H1 (cell line): ENCODE measurements around the gene TNPO3.

Experiments
- ATF2 ChIP-seq: IDR thresholded peaks from 2 replicates; pipeline ENCODE4 v1.6.1; 2012; ENCODE audit warnings: low read length, inconsistent platforms
- BACH1 ChIP-seq: IDR thresholded peaks from 2 replicates; pipeline ENCODE4 v1.6.1; 2012; ENCODE audit warnings: low read length, improper control_type of control experiment
- BRCA1 ChIP-seq: IDR thresholded peaks from 2 replicates; pipeline ENCODE4 v1.6.1; 2012; ENCODE audit warnings: low read depth, low read length, improper control_type of control experiment
- CBX5 ChIP-seq: fragments of 300-800, 300-1000 bp; sonication (generic); IDR thresholded peaks from 2 replicates; pipeline ENCODE4 v1.7.1; 2016; ENCODE audit warnings: antibody characterized with exemption, low read length, low read depth
- CTCF ChIP-seq, 3 experiments: IDR thresholded peaks; 1 replicate in 2 of 3; 2 replicates in 1 of 3; pipeline versions ENCODE4 v1.5.1 to v1.6.1; 2011; ENCODE audit warnings: low read length in 3 of 3, mild to moderate bottlenecking in 3 of 3, inconsistent platforms in 2 of 3, low read depth in 1 of 3, moderate library complexity in 1 of 3; ENCODE audit not compliant: insufficient read depth in 1 of 3; ENCODE audit errors: control extremely low read depth in 1 of 3
- E2F6 ChIP-seq: IDR thresholded peaks from 2 replicates; pipeline ENCODE4 v1.6.1; 2012; ENCODE audit warnings: inconsistent platforms
- HDAC2 ChIP-seq, 2 experiments: fragments of 300-600 bp in 1 of 2; sonication (generic) in 1 of 2; IDR thresholded peaks; 2 replicates each; pipeline ENCODE4 v1.6.1; 2011 to 2012; ENCODE audit warnings: low read depth in 2 of 2, low read length in 2 of 2, mild to moderate bottlenecking in 2 of 2, moderate library complexity in 2 of 2, borderline replicate concordance in 1 of 2, inconsistent platforms in 1 of 2
- KDM5A ChIP-seq: fragments of 200-600 bp; IDR thresholded peaks from 2 replicates; pipeline ENCODE4 v1.7.1; 2012; ENCODE audit warnings: mild to moderate bottlenecking, low read length, inconsistent platforms, mixed read lengths
- POLR2A ChIP-seq, 2 experiments: IDR thresholded peaks; 1 replicate in 1 of 2; 2 replicates in 1 of 2; pipeline ENCODE4 v1.6.1; 2011; ENCODE audit warnings: low read depth in 2 of 2, low read length in 2 of 2, mild to moderate bottlenecking in 2 of 2; ENCODE audit errors: control extremely low read depth in 1 of 2
- POLR2AphosphoS5 ChIP-seq: IDR thresholded peaks from 2 replicates; pipeline ENCODE4 v1.6.1; 2011; ENCODE audit warnings: low read depth, low read length
- POU5F1 ChIP-seq: IDR thresholded peaks from 2 replicates; pipeline ENCODE4 v1.6.1; 2011; ENCODE audit warnings: low read depth, mild to moderate bottlenecking, low read length, moderate library complexity
- RAD21 ChIP-seq, 2 experiments: IDR thresholded peaks in 1 of 2; conservative IDR thresholded peaks in 1 of 2; 2 replicates each; pipeline ENCODE4 v1.6.1; 2011; ENCODE audit warnings: low read depth in 2 of 2, low read length in 2 of 2, improper control_type of control experiment in 1 of 2, inconsistent platforms in 1 of 2, mild to moderate bottlenecking in 1 of 2, moderate library complexity in 1 of 2
- RXRA ChIP-seq: IDR thresholded peaks from 2 replicates; pipeline ENCODE4 v1.6.1; 2011; ENCODE audit warnings: low read depth, mild to moderate bottlenecking, low read length, moderate library complexity; ENCODE audit not compliant: insufficient read depth
- TAF1 ChIP-seq: IDR thresholded peaks from 2 replicates; pipeline ENCODE4 v1.6.1; 2011; ENCODE audit warnings: mild to moderate bottlenecking, low read depth, low read length

GRCh38 chr7:128986609-128987008, 68.3 kb downstream of the TNPO3 start:
- TF ChIP-seq BRCA1 = no peak
- no peak for TF ChIP-seq POLR2AphosphoS5
- no peak for TF ChIP-seq CTCF (IDR thresholded peaks at IDR 0.05; ENCODE audit: control extremely low read depth in 1 of 3, insufficient read depth in 1 of 3, low read depth in 1 of 3, low read length in 3 of 3)
- TF ChIP-seq POLR2A (IDR thresholded peaks at IDR 0.05; ENCODE audit: control extremely low read depth in 1 of 2, low read depth in 2 of 2, low read length in 2 of 2) = no peak
- no peak for TF ChIP-seq E2F6
- no peak for TF ChIP-seq RAD21 (IDR thresholded peaks at IDR 0.05 in 1 of 2, conservative IDR thresholded peaks at IDR 0.05 in 1 of 2; ENCODE audit: low read depth in 2 of 2, low read length in 2 of 2)
- TF ChIP-seq TAF1 = no peak
- TF ChIP-seq RXRA = no peak
- TF ChIP-seq ATF2 = no peak
- TF ChIP-seq POU5F1 = no peak
- TF ChIP-seq CBX5 = no peak
- TF ChIP-seq KDM5A = no peak
- TF ChIP-seq BACH1 = no peak
- TF ChIP-seq HDAC2 (IDR thresholded peaks at IDR 0.05; ENCODE audit: borderline replicate concordance in 1 of 2, low read depth in 2 of 2, low read length in 2 of 2) = no peak
